Measurements from ENCODE around the gene SCRT2. TPM values are rescaled to one million over a fixed set of nuclear protein-coding genes. Genes with fewer than 3 reads are reported as not detected.

The SCRT2 gene
- total RNA-seq, 1 experiment from 2014 or later, result not detected

GRCh38 chr20:667351-668034 is 8.1 kb downstream of the SCRT2 start:
- BruUV-seq (replicated peaks), result no TSS peak

More at GRCh38 chr20:667351-668034, 8.1 kb downstream of the SCRT2 start:
- no peak overlapping the region for H3K4me3 ChIP-seq (replicated peaks in 1 of 2; ENCODE audit: low read depth in 1 of 2, low read length in 2 of 2)
- no peaks in the 10 kb centered on the region for H4K20me1 ChIP-seq (ENCODE audit: insufficient read depth)
- peaks cover 9 to 10% of the 10 kb centered on the region in 2 experiments; a peak in 3 of 4 replicates for H3K4me1 ChIP-seq (ENCODE audit: control insufficient read depth in 1 of 2, insufficient read depth in 2 of 2, low read length in 2 of 2)
- H2AFZ ChIP-seq (ENCODE audit: low read depth, low read length, poor library complexity, severe bottlenecking), result peak overlapping the region; percentile 57
- intact Hi-C loops (cut with micrococcal nuclease), result loop anchor here (1.0 to 5.0 kb wide), 3 partner anchors 71 to 315 kb away; no protein-coding TSS in a partner anchor
- POLR2A ChIA-PET, result interaction anchor here (1.4 kb wide), 1 partner anchor 22 kb away, joined by 5 read pairs; no protein-coding TSS in a partner anchor
- H3K79me2 ChIP-seq (ENCODE audit: insufficient read depth, low read length), result no peaks in the 10 kb centered on the region
- DNase-seq (ENCODE audit: low read depth, low spot score) (no peak), ATAC-seq (peak; percentile 87)
- no peaks in the 10 kb centered on the region for H3K9me3 ChIP-seq (ENCODE audit: control insufficient read depth in 1 of 2, insufficient read depth in 1 of 2, low read depth in 1 of 2, low read length in 2 of 2)
- no peaks in the 10 kb centered on the region for H3K27me3 ChIP-seq (ENCODE audit: insufficient read depth, low read length)
- TF ChIP-seq SP1 (IDR thresholded peaks at IDR 0.05; ENCODE audit: low read depth) (no peak), RAD21 (IDR thresholded peaks at IDR 0.05; ENCODE audit: low read depth) (peak; percentile 68)
- TF ChIP-seq, protein P1, sequence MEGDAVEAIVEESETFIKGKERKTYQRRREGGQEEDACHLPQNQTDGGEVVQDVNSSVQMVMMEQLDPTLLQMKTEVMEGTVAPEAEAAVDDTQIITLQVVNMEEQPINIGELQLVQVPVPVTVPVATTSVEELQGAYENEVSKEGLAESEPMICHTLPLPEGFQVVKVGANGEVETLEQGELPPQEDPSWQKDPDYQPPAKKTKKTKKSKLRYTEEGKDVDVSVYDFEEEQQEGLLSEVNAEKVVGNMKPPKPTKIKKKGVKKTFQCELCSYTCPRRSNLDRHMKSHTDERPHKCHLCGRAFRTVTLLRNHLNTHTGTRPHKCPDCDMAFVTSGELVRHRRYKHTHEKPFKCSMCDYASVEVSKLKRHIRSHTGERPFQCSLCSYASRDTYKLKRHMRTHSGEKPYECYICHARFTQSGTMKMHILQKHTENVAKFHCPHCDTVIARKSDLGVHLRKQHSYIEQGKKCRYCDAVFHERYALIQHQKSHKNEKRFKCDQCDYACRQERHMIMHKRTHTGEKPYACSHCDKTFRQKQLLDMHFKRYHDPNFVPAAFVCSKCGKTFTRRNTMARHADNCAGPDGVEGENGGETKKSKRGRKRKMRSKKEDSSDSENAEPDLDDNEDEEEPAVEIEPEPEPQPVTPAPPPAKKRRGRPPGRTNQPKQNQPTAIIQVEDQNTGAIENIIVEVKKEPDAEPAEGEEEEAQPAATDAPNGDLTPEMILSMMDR (IDR thresholded peaks at IDR 0.05 in 2 of 3, conservative IDR thresholded peaks at IDR 0.05 in 1 of 3; ENCODE audit: borderline replicate concordance in 1 of 3, insufficient read depth in 1 of 3, low read depth in 2 of 3, low read length in 2 of 3), result peak; percentile 89 to 99 (median 97)
- CTCF ChIA-PET, result interaction anchor here (0.5 to 1.8 kb wide), 25 partner anchors 9 to 313 kb away, joined by 3 to 15 read pairs (median 4); partner anchors contain the start of gene SLC52A3
- H3K4me2 ChIP-seq (ENCODE audit: low read length), result no peak overlapping the region
- H3K36me3 ChIP-seq (ENCODE audit: control insufficient read depth in 1 of 2, insufficient read depth in 2 of 2, low read length in 2 of 2), result no peaks in the 10 kb centered on the region
- no peak overlapping the region for H3K27ac ChIP-seq (ENCODE audit: low read depth, low read length)
- H3K9ac ChIP-seq (ENCODE audit: low read length), result no peak overlapping the region
- H3K9me2 ChIP-seq (ENCODE audit: insufficient read depth), result no peaks in the 10 kb centered on the region
- RAD21 ChIA-PET (ENCODE audit: low non-redundant PET in 1 of 2, low total read pairs in 2 of 2, uncharacterized antibody in 2 of 2, unreplicated experiment in 2 of 2), result interaction anchor here in 1 of 2 experiments (0.6 kb wide), 1 partner anchor 119 kb away, joined by 3 read pairs; no protein-coding TSS in a partner anchor

Measured in HCT116 (cell line).